Astrocyte (in vitro differentiated cells and primary cell): ENCODE data around the gene EPHB2.

Experiments
- EZH2 ChIP-seq: IDR thresholded peaks from 2 replicates; pipeline ENCODE4 v1.6.1; 2012; ENCODE audit warnings: mild to moderate bottlenecking, low read length, inconsistent platforms; ENCODE audit not compliant: insufficient read depth
- TF ChIP-seq, protein P1 (sequence below): IDR thresholded peaks from 2 replicates; pipeline ENCODE4 v1.5.1; 2011; ENCODE audit warnings: low read depth, mild to moderate bottlenecking, inconsistent platforms, low read length, moderate library complexity; ENCODE audit not compliant: insufficient read depth

GRCh38 chr1:22808676-22809483 lies 98.2 kb downstream of the EPHB2 start:
- TF ChIP-seq, protein P1, sequence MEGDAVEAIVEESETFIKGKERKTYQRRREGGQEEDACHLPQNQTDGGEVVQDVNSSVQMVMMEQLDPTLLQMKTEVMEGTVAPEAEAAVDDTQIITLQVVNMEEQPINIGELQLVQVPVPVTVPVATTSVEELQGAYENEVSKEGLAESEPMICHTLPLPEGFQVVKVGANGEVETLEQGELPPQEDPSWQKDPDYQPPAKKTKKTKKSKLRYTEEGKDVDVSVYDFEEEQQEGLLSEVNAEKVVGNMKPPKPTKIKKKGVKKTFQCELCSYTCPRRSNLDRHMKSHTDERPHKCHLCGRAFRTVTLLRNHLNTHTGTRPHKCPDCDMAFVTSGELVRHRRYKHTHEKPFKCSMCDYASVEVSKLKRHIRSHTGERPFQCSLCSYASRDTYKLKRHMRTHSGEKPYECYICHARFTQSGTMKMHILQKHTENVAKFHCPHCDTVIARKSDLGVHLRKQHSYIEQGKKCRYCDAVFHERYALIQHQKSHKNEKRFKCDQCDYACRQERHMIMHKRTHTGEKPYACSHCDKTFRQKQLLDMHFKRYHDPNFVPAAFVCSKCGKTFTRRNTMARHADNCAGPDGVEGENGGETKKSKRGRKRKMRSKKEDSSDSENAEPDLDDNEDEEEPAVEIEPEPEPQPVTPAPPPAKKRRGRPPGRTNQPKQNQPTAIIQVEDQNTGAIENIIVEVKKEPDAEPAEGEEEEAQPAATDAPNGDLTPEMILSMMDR, result no peak
- TF ChIP-seq EZH2, result no peak
